GM19193 (cell line): Measurements from ENCODE around the gene BID.

Experiments used
- POLR2A ChIP-seq: IDR thresholded peaks from 4 replicates; pipeline ENCODE4 v1.6.1; 2011; ENCODE audit not compliant: insufficient read depth, insufficient read length; ENCODE audit errors: extremely low read depth

The BID gene

DNA sequence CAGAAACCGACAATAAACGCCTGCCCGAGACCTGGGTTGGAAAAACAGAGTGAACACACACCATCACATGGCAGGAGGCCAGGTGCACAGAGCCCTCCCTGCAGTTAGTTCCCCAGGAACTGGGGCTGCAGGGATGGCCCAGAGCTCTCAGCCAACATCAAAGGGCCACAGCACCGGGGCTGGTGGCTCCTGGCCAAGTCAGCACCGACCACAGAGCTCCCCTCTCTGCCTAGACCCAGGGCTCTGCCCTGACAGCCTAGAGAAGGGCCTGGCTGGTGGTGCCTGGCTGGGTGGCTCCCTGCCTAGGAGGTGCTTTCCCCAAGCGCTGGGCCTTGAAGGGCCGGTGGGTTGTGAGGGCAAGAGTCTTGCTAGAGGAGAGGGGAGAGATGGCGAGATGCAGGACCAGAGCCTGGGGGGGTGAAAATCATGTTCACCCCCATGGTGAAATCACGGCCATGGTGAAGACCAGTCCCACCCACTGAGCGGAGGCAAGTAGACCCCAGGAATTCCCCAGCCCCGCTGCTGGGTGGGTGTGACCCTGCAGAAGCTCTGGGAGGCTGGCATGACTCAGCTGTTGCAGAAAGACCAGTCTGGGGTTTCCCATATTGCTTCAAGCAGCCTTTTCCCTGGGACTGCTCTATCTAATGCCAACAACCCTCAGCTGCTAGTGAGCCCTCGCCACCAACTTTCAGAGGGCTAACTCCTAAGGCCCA lies 7.2 kb upstream of the BID start:
- TF ChIP-seq POLR2A: peak; percentile 46

DNA sequence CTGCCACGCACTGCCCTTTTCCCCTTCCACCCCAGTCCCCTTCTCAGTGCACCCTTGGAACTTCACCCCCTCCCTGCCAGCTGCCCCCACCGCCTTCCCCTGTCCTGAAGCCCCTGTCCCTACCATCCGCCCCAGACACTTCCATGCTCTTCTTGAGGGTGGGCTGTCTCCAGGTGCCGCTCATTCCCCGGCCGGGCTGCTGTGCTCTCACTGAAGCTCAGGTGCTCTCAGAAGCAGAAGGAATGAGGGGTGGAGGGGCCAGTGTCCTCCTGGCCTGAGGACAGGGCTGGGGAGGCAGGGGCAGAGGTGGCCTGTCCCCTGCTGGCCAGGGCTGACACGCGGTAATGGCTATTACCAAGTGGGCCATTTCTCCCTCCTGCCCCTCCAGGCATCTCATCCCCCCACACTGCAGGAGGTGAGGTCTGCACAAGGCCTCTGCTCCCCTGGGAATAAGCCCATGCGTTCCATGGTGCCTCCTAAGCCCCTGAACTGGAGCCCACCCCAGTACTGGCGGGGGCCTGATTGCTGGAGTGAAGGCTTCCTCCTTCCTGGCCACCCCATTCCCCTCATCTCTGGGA lies 6.6 kb upstream of the BID start:
- TF ChIP-seq POLR2A: no peak

DNA sequence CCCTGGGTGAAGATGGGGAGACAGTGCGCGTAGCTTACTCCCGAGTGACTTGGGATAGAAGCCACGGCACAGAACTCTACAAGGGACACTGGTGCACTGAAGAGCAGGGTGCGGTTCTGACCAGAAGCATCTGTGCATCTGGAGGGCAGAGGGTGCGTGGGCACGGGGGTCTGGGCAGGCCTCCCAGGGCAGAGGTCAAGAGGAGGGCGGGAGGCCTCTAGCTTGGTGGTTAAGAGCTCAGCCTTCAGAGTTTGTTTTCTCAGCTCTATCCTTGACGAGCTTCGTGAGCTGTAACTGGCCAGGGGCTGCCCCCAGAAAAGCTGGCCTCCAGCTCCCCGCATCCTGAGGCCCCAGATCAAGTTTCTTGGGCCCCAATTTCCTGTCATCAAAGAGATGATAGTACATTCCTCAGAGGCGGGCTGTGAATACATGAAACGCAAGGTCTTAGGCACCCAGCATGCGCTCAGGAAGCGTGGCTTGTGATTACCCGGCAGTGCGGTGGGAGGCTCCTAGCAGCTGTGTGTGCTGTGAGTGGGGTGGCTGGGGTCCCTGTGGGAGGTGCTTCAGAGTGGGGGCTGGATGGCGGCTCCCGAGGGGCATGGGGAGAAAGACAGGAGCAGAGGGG lies 6.0 kb upstream of the BID start:
- no peak for TF ChIP-seq POLR2A

DNA sequence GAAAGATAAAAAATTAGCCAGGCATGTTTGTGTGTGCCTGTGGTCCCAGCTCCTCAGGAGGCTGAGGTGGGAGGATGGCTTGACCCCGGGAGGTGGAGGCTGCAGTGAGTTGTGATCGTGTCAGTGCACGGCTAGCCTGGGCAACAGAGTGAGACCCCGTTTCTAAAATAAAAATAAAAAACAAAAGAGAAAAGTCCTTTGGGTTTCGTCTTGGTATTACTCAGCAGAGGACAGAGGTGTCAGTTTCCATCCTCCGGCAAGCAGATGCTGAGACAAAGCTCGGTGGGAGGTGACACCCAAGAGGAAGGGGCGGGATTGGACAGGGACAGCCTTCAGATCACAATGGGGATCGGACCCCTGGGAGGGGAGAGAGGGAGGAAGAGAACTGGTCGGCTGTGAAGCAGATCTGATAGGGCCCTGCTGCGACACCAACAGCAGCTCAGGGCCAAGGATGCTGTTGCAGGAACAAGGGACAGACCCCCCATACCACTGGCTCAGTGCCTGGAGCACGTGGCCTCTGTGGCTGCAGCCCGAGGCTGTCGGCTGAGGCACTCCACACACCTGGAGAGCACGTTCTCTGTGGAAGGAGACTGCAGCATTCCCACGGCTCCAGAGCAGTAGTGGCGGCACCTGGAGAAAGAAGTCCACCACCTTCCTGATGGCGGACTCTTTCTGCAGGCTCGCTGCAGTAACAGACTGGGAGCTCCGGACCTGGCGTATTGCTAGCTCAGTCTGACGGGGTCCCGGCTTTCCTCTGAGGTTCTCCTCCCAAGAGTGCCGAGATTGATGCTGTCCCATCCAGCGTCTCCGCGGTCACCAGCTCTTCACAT lies 5.2 kb upstream of the BID start:
- TF ChIP-seq POLR2A: peak; percentile 71

DNA sequence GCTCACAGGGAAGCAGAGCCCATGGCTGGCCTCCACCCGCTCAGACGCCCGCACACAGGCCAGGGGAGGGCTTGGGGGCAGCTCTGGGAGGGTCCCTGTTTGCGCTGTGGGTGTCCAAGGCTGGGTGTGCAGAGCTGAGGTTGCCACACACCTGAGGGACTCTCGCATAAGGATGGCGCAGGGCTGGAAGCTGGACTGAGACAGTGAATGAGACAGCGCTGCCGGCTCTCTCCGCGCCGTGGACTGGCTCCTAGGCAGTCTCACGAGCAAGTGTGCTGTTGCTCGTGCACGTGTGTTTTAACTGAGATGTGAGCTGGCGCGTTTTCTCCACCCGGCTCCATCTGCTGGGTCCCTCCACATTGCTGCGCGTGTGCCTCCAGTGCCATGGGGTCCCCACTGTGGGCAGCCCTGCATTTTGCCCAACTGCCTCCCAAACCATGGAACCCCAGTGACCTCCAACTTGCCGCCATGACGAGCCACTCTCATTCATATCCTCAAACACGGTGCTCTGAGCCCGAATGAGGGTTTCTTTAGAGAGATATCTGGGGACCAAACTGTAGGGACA lies 4.2 kb upstream of the BID start:
- TF ChIP-seq POLR2A: no peak

DNA sequence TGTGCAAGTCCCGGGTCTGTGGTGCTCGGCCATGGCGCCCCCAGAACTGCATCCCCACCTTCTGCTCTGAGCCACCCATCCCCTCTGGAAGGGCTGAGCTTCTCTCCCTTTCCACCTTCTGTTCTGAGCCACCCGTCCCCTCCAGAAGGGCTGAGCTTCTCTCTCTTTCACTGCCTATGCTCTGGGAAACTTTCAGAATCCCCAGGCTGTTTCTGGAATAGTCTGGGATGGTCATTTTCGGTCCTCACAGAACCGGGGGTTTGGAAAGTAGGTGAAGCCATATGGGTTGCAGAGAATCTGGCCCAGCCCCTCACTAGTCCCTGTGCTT lies 3.4 kb upstream of the BID start:
- TF ChIP-seq POLR2A: no peak

DNA sequence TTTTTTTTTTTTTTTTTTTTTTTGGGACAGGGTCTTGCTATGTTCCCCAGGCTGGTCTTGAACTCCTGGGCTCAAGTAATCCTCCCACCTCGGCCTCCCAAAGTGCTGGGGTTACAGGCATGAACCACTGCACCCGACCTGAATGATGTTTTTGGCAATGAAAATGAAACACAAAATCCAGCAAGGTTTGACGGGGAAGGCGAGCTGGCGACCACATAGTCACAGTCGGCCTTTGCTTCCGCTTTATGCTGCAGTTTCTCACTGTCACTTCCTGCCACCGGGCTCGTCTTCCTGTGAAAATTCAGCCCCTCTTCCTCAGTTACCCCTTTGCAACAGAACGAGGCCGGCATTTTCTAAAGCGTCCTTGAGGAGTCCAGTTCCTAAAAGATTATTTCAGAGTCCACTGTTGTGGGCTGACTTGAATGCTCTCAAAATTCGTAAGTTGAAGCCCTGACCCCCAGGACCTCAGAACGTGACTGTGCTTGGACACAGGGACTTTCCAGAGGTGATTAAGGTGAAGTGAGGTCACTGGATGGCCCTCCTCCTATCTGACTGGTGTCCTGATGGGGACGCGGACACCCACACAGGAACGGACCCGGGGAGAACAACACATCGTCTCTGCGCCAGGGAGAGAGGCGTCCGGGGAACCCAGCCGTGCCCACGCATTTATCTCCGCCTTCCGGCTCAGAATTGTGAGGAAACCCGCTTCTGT lies 2.9 kb upstream of the BID start:
- TF ChIP-seq POLR2A: peak; percentile 82

DNA sequence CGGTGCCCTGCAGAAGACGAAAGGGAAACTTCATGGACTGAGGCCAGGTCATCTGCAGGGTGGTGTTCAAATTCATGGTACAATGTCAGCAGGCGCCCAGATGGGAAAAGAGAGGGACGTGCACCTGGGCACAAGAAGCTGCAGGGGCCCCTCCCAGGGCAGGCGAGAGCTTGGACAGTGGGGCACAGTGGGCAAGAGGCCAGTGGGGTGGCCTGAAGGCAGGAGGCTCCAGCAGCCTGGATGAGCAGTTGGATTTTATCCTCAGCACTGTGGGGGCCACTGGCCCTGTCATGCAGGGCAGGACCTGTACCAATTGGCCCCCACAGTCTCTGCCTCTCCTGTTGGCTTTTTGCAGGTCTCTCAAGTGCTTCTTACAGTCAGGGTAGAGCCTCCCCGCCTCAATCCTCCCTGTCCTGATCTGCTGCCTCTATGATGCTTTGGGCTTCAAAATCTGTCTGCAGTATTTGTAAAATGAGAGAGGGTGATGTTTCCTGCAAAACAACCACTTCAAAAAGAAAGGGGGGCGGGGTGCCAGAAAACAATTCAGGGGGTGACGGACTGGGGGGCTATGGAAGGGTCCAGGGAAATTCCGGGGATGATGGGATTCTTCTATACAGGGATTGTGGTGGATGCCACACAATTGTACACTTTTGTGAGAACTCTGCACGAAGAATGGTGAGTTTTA lies 1.7 kb upstream of the BID start:
- no peak for TF ChIP-seq POLR2A

DNA sequence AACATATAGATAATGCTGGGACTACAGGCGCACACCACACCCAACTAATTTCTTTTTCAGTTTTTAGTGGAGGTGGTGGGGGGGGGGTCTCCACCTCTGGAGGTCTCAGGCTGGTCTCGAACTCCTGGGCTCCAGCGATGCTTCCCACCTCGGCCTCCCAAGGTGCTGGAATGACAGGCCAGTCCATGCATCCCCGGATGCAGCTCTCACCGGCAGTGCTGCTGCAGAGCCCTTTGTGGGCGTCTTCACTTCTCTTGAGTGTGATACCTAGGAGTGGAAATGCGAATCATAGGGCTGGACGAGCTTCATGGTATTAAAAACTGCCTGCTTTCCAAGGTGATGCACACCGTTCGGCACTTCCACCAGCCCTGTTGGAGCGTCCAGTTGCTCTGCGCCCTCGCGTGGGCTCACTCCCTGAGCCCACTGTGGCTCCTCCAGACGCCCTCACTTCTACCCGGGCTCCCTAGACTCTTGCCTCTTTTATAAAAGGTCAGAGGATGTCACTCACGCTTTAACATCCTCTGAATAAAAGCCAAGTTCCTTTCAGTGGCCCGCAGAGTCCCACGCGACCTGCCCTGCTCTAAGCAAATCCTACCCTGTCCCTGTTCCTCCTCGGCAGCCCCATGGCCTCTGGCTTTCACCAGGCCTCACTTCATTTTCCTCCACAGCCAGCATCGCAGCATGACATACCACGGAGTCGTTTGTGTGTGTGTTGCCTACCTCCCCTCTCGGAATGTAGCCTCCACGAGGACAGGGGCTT lies 837 bp upstream of the BID start:
- no peak for TF ChIP-seq POLR2A

DNA sequence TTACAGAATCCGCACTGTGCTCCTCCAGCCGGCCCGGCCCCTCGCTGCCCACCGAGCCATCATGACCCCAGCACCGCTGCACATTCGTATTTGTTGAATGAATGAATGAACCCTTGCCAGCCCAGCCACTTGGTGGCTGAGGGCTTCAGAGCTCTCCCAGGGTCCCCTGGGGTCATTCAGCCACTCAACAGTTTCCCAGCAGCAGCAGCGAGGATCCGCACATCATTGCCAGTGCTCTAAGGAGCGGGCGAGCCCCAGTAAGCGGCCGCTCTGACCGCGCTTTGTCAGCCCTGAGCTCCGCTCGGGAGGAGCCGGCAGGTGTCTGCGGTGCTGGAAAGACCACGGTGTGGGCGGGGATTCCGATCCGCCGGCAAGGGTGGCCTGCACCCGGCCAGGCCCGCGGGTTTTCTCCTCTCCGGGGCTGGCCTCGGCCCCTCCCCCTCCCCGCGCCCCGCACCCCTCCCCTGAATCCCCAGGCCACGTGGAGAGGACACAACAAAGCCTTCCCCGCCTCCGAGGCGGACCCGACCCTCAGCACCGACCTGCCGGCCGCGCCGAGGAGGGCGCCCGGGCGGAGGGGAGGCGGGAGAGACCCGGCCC lies 563 bp downstream of the BID start:
- TF ChIP-seq POLR2A: peak; percentile 64

DNA sequence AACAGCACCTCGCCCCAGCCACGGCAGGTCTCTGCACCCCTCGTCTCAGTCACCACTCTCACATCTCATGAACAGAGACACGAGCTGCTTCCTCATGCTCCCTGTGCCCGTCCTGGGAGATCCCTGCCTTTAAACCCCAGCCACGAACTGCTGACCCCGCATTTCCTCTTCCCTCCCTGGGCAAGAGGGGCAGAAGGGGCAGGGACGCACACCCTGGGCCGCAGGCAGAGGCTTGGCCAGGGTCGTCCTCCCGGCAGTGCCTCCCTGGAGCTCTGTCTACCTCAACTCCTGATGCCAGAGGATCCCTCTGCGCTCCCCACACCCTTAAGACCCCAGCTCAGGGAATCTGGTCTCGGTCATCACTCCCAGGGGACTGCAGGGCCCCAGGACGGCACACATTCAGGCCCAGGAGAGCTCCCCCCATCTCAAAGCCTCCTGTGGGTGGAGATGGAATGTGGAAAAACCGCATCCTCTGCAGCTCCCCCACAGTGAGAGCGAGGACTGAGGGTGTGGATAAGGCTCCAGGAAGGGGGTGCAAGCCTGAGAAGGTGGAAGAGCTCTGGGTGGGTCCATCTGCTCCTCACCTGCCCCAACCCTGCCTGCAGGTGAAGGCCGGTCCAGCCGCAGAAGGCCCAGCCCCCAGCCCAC lies 1.2 kb downstream of the BID start:
- no peak for TF ChIP-seq POLR2A

DNA sequence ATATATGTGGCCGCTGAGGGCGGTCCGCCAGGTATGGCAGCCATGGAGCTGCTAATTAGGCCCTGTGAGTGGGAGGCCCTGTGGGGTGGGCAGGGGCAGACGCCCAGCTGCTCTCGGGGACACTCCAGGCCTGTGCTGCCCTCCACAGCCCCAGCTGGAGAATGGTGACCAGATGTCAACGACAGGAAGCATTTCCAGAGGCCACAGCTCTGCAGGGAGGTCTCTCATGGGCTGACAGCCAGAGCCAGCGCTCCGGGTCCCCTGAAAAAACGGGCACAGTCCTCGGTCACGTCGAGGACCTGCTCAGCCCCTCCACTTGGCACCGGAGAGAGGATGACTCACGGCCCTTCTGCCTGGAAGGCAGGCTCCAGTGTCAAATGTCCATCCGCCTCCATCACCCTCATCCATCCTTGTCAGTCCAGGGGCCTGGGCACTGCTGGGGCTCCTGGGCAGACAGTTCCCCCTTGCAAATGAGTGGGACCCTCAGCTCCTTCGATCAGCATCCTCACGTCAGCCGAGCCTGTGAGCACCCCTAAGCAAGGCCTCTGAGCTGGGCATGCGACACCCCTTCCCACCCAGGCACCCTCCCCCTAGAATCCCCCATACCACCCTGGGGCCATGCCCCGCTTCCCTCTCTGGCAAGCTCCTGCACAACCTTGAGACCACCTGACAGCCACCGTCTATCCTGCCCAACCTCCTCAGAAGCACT lies 1.9 kb downstream of the BID start:
- TF ChIP-seq POLR2A: no peak
